ENCODE results near the gene WHRN. TPM values are rescaled to one million over a fixed set of nuclear protein-coding genes. Genes with fewer than 3 reads are reported as not detected.

Gene WHRN
- total RNA-seq, 1 experiment from 2014 or later: 24.3 TPM

GRCh38 chr9:114406441-114406840 lies 98.8 kb downstream of the WHRN start:
- DNase-seq (ENCODE audit: low spot score) (no peak), ATAC-seq (no peak)
- Mint-ChIP-seq H3K9me3 (no peaks in the 10 kb centered on the region), H3K4me1 (peaks cover 22% of the 10 kb centered on the region), H3K4me3 (no peak overlapping the region), H3K27ac (no peak overlapping the region), H3K36me3 (no peaks in the 10 kb centered on the region), H3K27me3 (ENCODE audit: low read depth) (no peaks in the 10 kb centered on the region)
- ChIA-PET POLR2A (interaction anchor here (1.4 kb wide), 1 partner anchor 247 kb away, joined by 4 read pairs; no protein-coding TSS in a partner anchor), CTCF (interaction anchor here (0.5 to 6.0 kb wide), 36 partner anchors 8 to 605 kb away, joined by 3 to 130 read pairs (median 7); partner anchors contain the start of genes AKNA and TEX53)
- TF ChIP-seq, protein P1, sequence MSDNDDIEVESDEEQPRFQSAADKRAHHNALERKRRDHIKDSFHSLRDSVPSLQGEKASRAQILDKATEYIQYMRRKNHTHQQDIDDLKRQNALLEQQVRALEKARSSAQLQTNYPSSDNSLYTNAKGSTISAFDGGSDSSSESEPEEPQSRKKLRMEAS (CRISPR knock-in tag; IDR thresholded peaks at IDR 0.05): no peak
- TF ChIP-seq ZBTB43 (CRISPR knock-in tag; IDR thresholded peaks at IDR 0.05): no peak
- no peak for TF ChIP-seq FOXK1 (CRISPR knock-in tag; IDR thresholded peaks at IDR 0.05)
- no peak for TF ChIP-seq JAZF1 (CRISPR knock-in tag; IDR thresholded peaks at IDR 0.05)
- TF ChIP-seq FOXP1 (CRISPR knock-in tag; IDR thresholded peaks at IDR 0.05; ENCODE audit: borderline replicate concordance): 0 out of 2 replicates have a peak, but pooled peaks have one; percentile 50

- H3K4me3 Mint-ChIP-seq: no peak overlapping the region
- no peaks in the 10 kb centered on the region for H3K9me3 Mint-ChIP-seq
- no peaks in the 10 kb centered on the region for H3K36me3 Mint-ChIP-seq
- H3K4me1 Mint-ChIP-seq: peaks cover 19% of the 10 kb centered on the region
- CTCF ChIA-PET: interaction anchor here (0.6 to 6.0 kb wide), 64 partner anchors 9 to 606 kb away, joined by 3 to 130 read pairs (median 5); partner anchors contain the start of genes AKNA, ATP6V1G1, TEX53 and TMEM268
- peak; percentile 82 for DNase-seq (ENCODE audit: low spot score)
- H3K27ac Mint-ChIP-seq: no peak overlapping the region
- H3K27me3 Mint-ChIP-seq (ENCODE audit: low read depth): no peaks in the 10 kb centered on the region
- ATAC-seq: peak; percentile 93
- POLR2A ChIA-PET: interaction anchor here (0.6 to 1.4 kb wide), 2 partner anchors 199 to 248 kb away, joined by 4 read pairs; no protein-coding TSS in a partner anchor
- TF ChIP-seq ZNF423 (CRISPR knock-in tag; IDR thresholded peaks at IDR 0.05) (no peak), PRRX2 (CRISPR knock-in tag; IDR thresholded peaks at IDR 0.05) (no peak), ZMAT4 (CRISPR knock-in tag; IDR thresholded peaks at IDR 0.05) (no peak), CTCF (IDR thresholded peaks at IDR 0.05) (peak; percentile 66), HMGXB4 (CRISPR knock-in tag; IDR thresholded peaks at IDR 0.05) (peak; percentile 26; the same call in 1 of the 2 replicates), TP53 (CRISPR knock-in tag; IDR thresholded peaks at IDR 0.05) (no peak), ETV6 (CRISPR knock-in tag; IDR thresholded peaks at IDR 0.05) (peak; percentile 18; the same call in 1 of the 2 replicates), RORB (CRISPR knock-in tag; IDR thresholded peaks at IDR 0.05) (no peak), ATF6 (CRISPR knock-in tag; IDR thresholded peaks at IDR 0.05) (no peak), FOXJ3 (CRISPR knock-in tag; IDR thresholded peaks at IDR 0.05; ENCODE audit: borderline replicate concordance) (no peak), ZNF512 (CRISPR knock-in tag; IDR thresholded peaks at IDR 0.05; ENCODE audit: borderline replicate concordance) (no peak)
- TF ChIP-seq, protein P1 (CRISPR knock-in tag; IDR thresholded peaks at IDR 0.05): no peak
- TF ChIP-seq, protein P2, sequence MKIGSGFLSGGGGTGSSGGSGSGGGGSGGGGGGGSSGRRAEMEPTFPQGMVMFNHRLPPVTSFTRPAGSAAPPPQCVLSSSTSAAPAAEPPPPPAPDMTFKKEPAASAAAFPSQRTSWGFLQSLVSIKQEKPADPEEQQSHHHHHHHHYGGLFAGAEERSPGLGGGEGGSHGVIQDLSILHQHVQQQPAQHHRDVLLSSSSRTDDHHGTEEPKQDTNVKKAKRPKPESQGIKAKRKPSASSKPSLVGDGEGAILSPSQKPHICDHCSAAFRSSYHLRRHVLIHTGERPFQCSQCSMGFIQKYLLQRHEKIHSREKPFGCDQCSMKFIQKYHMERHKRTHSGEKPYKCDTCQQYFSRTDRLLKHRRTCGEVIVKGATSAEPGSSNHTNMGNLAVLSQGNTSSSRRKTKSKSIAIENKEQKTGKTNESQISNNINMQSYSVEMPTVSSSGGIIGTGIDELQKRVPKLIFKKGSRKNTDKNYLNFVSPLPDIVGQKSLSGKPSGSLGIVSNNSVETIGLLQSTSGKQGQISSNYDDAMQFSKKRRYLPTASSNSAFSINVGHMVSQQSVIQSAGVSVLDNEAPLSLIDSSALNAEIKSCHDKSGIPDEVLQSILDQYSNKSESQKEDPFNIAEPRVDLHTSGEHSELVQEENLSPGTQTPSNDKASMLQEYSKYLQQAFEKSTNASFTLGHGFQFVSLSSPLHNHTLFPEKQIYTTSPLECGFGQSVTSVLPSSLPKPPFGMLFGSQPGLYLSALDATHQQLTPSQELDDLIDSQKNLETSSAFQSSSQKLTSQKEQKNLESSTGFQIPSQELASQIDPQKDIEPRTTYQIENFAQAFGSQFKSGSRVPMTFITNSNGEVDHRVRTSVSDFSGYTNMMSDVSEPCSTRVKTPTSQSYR (CRISPR knock-in tag; IDR thresholded peaks at IDR 0.05): no peak
- TF ChIP-seq, protein P3, sequence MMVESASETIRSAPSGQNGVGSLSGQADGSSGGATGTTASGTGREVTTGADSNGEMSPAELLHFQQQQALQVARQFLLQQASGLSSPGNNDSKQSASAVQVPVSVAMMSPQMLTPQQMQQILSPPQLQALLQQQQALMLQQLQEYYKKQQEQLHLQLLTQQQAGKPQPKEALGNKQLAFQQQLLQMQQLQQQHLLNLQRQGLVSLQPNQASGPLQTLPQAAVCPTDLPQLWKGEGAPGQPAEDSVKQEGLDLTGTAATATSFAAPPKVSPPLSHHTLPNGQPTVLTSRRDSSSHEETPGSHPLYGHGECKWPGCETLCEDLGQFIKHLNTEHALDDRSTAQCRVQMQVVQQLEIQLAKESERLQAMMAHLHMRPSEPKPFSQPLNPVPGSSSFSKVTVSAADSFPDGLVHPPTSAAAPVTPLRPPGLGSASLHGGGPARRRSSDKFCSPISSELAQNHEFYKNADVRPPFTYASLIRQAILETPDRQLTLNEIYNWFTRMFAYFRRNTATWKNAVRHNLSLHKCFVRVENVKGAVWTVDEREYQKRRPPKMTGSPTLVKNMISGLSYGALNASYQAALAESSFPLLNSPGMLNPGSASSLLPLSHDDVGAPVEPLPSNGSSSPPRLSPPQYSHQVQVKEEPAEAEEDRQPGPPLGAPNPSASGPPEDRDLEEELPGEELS (CRISPR knock-in tag; IDR thresholded peaks at IDR 0.05): 0 out of 2 replicates have a peak, but pooled peaks have one; percentile 26
Measured at GRCh38 chr9:114405294-114406034, 99.8 kb downstream of the WHRN start.
